ENCODE results near the gene SLC22A12.

Gene SLC22A12

DNA sequence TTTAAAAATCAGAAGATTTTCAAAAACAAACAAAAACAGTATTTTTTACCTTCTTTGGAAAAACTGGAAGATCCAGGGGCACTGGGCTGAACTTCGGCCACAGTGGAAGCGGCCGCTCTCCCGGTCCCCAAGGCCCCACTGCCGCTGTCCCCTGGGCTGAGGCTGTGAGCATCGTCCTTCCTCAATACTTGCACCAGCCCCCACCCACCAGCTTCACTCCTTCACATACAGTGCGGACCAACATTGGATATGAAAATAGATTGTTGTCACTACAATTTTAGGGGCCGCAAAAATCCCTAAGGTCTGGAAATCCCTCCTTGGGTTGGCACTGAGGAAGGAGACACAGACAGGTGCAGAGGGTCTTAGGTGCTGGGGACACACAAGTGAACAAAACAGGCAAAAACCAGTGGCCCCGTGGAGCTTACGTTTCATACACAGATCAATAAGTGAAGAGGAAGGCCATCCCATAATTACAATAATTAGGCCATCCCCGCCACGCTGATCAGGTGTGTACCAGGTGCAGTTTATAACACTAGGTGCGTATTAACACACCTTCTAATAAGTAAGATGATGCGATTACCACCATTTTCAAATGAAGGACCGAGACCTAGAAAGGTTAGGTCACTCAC, 28.2 kb upstream of the SLC22A12 start:
- no peak for DNase-seq (ENCODE audit: low spot score)
- TF ChIP-seq, protein P1, sequence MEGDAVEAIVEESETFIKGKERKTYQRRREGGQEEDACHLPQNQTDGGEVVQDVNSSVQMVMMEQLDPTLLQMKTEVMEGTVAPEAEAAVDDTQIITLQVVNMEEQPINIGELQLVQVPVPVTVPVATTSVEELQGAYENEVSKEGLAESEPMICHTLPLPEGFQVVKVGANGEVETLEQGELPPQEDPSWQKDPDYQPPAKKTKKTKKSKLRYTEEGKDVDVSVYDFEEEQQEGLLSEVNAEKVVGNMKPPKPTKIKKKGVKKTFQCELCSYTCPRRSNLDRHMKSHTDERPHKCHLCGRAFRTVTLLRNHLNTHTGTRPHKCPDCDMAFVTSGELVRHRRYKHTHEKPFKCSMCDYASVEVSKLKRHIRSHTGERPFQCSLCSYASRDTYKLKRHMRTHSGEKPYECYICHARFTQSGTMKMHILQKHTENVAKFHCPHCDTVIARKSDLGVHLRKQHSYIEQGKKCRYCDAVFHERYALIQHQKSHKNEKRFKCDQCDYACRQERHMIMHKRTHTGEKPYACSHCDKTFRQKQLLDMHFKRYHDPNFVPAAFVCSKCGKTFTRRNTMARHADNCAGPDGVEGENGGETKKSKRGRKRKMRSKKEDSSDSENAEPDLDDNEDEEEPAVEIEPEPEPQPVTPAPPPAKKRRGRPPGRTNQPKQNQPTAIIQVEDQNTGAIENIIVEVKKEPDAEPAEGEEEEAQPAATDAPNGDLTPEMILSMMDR (IDR thresholded peaks at IDR 0.05; ENCODE audit: extremely low read depth, insufficient read depth, missing control alignments), result no peak
- in situ Hi-C loops (cut with MboI; ENCODE audit: low pct_unique_long_range_greater_than_20kb, low sequenced_read_pairs, unreplicated experiment), result no loop called here

DNA sequence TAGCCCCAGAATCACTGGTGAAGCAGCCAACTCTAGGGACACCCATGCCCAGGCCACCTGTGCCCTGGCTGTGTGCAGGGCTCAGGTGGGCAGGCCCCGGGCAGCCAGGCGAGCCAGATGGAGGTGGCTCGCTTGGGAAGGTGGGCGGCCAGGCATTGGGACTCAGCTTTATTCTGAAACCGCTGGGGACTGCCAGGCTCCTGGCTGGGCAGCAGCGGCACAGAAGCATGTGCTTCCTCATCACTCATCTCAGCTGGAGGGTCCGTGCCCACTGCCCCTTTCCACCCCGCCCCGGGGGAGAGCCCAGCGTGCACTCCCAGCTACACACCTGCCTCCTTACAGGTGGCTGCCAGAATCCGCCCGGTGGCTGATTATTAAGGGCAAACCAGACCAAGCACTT, 27.1 kb upstream of the SLC22A12 start:
- DNase-seq (ENCODE audit: low spot score), result no peak
- in situ Hi-C loops (cut with MboI; ENCODE audit: low pct_unique_long_range_greater_than_20kb, low sequenced_read_pairs, unreplicated experiment), result no loop called here
- TF ChIP-seq, protein P1 (IDR thresholded peaks at IDR 0.05; ENCODE audit: extremely low read depth, insufficient read depth, missing control alignments), result no peak

DNA sequence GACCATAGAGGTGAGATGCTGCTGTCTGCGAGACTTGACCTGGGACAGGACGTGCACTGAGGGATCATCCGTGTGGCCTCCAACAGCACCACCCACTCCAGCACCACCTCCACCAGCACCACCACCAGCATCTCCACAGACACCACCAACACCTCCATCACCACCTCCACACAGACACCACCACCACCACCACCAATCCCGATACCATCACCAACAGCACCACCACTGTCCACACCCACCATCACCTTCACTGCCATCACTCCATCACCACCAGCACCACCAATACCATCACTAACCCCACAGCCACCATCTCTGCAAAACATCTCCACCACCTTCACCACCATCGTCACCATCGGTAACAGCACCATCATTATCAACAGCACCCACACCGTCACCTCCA, 26.6 kb upstream of the SLC22A12 start:
- TF ChIP-seq, protein P1 (IDR thresholded peaks at IDR 0.05; ENCODE audit: extremely low read depth, insufficient read depth, missing control alignments), result no peak
- in situ Hi-C loops (cut with MboI; ENCODE audit: low pct_unique_long_range_greater_than_20kb, low sequenced_read_pairs, unreplicated experiment), result no loop called here
- no peak for DNase-seq (ENCODE audit: low spot score)

DNA sequence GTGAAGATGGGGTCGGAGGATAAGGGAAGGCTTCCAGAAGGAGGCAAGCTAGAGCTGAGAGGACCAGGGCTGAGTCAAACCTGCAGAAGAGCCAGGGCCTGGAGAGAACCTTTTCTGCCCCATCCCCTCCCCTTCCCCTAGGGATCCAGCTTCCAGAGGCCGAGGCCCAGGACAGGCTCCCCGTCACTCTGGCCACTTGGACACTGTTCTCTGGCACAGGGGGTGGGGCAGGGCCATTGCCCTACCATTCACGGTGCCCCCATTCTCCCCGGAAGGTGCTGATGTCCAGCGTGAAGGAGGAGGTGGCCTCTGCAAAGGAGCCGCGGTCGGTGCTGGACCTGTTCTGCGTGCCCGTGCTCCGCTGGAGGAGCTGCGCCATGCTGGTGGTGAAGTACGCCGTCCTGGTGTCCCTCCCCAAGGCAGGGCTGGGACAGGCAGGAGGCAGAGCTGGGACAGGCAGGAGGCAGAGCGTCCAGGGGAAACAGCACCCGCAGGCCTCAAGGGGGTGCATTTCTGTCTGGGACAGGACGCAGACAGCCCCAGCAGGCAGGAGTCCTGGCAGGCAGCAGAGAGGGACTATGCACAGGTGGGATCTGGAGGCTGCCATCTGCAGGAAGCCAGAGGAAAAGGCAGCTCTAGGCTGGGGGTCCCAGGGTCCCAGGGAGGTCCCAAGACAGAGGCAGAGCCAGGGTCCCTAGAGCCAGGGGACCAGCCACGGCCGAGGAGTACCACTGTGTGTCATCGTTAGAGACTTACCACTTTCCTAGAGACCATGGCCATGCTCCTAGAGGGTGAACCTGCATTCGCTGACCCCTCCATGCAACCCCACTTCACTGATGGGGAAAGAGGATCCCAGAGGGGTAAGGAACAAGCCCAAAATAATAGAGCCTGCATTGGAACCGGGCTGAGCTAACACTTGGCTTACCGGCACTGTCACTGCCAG, 25.8 kb upstream of the SLC22A12 start:
- TF ChIP-seq, protein P1 (IDR thresholded peaks at IDR 0.05; ENCODE audit: extremely low read depth, insufficient read depth, missing control alignments), result peak; percentile 17
- no peak for DNase-seq (ENCODE audit: low spot score)
- in situ Hi-C loops (cut with MboI; ENCODE audit: low pct_unique_long_range_greater_than_20kb, low sequenced_read_pairs, unreplicated experiment), result no loop called here

DNA sequence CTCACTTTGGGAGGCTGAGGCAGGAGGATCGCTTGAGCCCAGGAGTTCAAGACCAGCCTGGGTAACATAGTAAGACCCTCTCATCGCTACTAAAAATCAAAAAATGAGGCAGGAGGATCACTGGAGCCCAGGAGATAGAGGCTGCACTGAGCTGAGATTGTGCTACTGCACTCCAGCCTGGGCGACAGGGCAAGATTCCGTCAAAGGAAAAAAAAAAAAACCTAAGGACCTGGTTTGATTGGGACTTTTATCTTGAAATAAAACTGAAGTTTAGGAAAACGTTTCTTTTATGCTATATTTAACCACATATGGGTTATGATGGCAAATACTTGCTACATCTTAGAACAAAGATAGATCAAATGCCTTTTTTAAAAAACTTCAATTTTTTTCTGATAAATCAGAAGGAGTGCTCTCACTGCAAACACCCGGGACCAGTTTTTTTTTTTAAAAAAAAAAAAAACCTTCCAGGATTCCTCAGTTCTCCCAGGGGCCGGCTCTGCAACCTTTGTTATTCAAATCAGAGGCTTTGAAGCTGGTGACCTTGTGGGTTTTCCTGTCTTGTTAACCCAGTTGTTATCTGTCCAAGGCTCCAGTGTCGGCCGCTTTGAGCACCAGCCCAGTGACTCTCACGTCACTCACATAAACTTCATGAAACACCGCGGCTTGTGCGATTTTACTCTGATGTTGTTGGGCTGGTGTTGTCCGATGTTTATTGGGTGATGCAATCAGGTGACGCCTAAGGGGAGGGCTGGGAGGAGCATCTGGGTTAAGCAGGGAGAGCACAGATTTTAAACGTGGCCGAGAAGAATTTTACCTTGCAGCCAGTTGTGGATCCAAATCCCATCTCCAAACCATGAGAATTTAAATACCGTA, 24.7 kb upstream of the SLC22A12 start:
- in situ Hi-C loops (cut with MboI; ENCODE audit: low pct_unique_long_range_greater_than_20kb, low sequenced_read_pairs, unreplicated experiment), result no loop called here
- no peak for DNase-seq (ENCODE audit: low spot score)
- TF ChIP-seq, protein P1 (IDR thresholded peaks at IDR 0.05; ENCODE audit: extremely low read depth, insufficient read depth, missing control alignments), result no peak

All from GM13977 (cell line).